Stimulated activated CD8-positive, alpha-beta memory T cell treated with anti-CD3 and anti-CD28 coated beads, Interleukin-7, amount 100 ng/mL, for 4 hours (primary cell): ENCODE measurements around the gene AKAP7.
A peak's percentile ranks its signal among the peaks of the same experiment; 100 is the strongest.

ENCODE experiments used
- DNase-seq, 2 donors: peaks; one replicate each; pipeline ENCODE4 v3.0.0-alpha.2; 2020; ENCODE audit warnings: low read depth in 2 of 2

Gene AKAP7

GRCh38 chr6:131199568-131200272, 64.5 kb downstream of the AKAP7 start:
- DNase-seq = peak; percentile 57 to 63

GRCh38 chr6:131205481-131206244, 70.4 kb downstream of the AKAP7 start:
- DNase-seq = no peak

- no peak for DNase-seq
These were observed 71.4 kb downstream of the AKAP7 start for GRCh38 chr6:131206463-131207251.

GRCh38 chr6:131208787-131209186, 73.5 kb downstream of the AKAP7 start:
- DNase-seq = no peak

GRCh38 chr6:131210469-131210868, 75.2 kb downstream of the AKAP7 start:
- no peak for DNase-seq

- DNase-seq = no peak
These were observed 76.8 kb downstream of the AKAP7 start for GRCh38 chr6:131212024-131212423.

GRCh38 chr6:131212913-131213312, 77.6 kb downstream of the AKAP7 start:
- no peak for DNase-seq

GRCh38 chr6:131213501-131213990, 78.3 kb downstream of the AKAP7 start:
- no peak for DNase-seq

GRCh38 chr6:131215219-131215618, 80.0 kb downstream of the AKAP7 start:
- no peak for DNase-seq

GRCh38 chr6:131216246-131216645, 81.0 kb downstream of the AKAP7 start:
- no peak for DNase-seq

GRCh38 chr6:131222773-131223172, 87.5 kb downstream of the AKAP7 start:
- no peak for DNase-seq

- no peak for DNase-seq
These were observed 88.1 kb downstream of the AKAP7 start for GRCh38 chr6:131223416-131223815.

GRCh38 chr6:131225127-131225526, 89.9 kb downstream of the AKAP7 start:
- DNase-seq = no peak

- DNase-seq = no peak
These were observed 90.7 kb downstream of the AKAP7 start for GRCh38 chr6:131225959-131226358.

- no peak for DNase-seq
These were observed 91.3 kb downstream of the AKAP7 start for GRCh38 chr6:131226459-131227157.

- no peak for DNase-seq
These were observed 91.9 kb downstream of the AKAP7 start for GRCh38 chr6:131227158-131227543.

GRCh38 chr6:131231103-131231502, 95.8 kb downstream of the AKAP7 start:
- DNase-seq = no peak

- no peak for DNase-seq
These were observed 96.6 kb downstream of the AKAP7 start for GRCh38 chr6:131231891-131232290.

GRCh38 chr6:131244942-131245341, 109.7 kb downstream of the AKAP7 start:
- no peak for DNase-seq

GRCh38 chr6:131250122-131250521, 114.9 kb downstream of the AKAP7 start:
- no peak for DNase-seq

GRCh38 chr6:131250936-131251335, 115.7 kb downstream of the AKAP7 start:
- DNase-seq = no peak
